ENCODE data around the gene STAT3.

The STAT3 gene

DNA sequence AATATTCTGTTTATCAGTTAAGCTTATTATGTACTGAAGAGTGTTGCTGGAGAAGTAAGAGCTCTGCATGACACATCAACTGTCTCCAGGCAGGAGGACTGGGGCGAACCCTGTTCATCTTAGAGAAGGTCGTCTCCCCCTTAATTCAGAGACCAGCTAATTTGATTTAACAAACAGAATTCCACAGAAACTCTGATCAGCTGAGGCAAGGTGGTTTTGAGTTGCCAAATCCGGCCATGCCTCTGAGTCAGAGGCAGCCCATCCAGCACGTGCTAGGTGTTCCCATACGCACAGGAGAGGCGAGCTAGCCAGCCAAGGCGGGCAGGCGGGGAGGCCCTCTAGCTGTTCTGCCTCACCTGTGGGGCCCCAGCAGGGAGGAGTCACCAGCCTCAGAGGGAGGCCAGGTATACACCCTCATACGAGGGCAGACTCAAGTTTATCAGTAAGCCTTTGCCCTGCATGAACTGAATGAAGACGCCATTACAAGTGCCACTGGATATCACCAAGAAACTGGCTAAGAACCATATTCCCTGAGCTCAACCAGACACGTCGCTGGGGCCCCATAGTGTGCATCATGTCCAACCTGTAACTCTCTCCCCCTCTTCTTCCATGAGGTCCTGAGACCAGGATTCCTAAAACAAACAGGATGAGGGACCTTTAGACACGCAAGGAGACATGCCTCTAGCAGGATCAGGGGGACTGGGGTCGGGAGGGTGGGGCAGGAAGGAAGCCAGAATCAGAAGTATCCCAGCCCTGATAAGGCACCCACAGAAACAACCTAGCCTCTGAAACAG, 74.3 kb downstream of the STAT3 start:
- ChIA-PET CTCF (interaction anchor here (0.7 to 1.2 kb wide), 3 partner anchors 11 to 213 kb away, joined by 3 to 7 read pairs (median 3); no protein-coding TSS in a partner anchor), POLR2A (ENCODE audit: low non-redundant PET) (interaction anchor here (0.7 to 1.1 kb wide), 3 partner anchors 109 to 225 kb away, joined by 3 to 6 read pairs (median 6); partner anchors contain the start of gene CAVIN1)
- no peak for DNase-seq (ENCODE audit: low spot score)
- TF ChIP-seq, protein P1, sequence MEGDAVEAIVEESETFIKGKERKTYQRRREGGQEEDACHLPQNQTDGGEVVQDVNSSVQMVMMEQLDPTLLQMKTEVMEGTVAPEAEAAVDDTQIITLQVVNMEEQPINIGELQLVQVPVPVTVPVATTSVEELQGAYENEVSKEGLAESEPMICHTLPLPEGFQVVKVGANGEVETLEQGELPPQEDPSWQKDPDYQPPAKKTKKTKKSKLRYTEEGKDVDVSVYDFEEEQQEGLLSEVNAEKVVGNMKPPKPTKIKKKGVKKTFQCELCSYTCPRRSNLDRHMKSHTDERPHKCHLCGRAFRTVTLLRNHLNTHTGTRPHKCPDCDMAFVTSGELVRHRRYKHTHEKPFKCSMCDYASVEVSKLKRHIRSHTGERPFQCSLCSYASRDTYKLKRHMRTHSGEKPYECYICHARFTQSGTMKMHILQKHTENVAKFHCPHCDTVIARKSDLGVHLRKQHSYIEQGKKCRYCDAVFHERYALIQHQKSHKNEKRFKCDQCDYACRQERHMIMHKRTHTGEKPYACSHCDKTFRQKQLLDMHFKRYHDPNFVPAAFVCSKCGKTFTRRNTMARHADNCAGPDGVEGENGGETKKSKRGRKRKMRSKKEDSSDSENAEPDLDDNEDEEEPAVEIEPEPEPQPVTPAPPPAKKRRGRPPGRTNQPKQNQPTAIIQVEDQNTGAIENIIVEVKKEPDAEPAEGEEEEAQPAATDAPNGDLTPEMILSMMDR (conservative IDR thresholded peaks at IDR 0.05; ENCODE audit: low read depth), result no peak
- H3K27ac ChIP-seq, result peak overlapping the region; percentile 37

DNA sequence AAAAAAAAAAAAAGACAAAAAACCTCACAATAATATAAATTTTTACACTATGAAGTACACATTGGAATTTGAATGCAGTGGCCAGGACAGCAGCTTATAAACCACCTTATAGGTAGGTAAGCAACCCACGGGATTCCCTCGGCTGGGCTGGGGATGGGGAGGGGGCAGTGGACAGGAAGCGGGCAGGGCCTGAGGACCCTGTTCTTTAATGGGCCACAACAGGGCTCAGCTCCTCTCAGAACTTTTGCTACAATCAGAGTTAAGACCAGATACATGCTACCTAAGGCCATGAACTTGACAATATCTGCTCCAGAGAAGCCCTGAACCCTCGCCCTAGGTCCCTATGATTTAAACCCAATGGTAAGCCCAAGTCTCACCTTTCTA, 74.9 kb downstream of the STAT3 start:
- H3K27ac ChIP-seq, result peak overlapping the region; percentile 37
- CTCF ChIA-PET, result interaction anchor here (0.7 to 1.3 kb wide), 4 partner anchors 10 to 214 kb away, joined by 3 to 7 read pairs (median 4); no protein-coding TSS in a partner anchor
- TF ChIP-seq, protein P1 (conservative IDR thresholded peaks at IDR 0.05; ENCODE audit: low read depth), result no peak
- POLR2A ChIA-PET (ENCODE audit: low non-redundant PET), result interaction anchor here (1.1 kb wide), 1 partner anchor 198 kb away, joined by 3 read pairs; no protein-coding TSS in a partner anchor
- no peak for DNase-seq (ENCODE audit: low spot score)

DNA sequence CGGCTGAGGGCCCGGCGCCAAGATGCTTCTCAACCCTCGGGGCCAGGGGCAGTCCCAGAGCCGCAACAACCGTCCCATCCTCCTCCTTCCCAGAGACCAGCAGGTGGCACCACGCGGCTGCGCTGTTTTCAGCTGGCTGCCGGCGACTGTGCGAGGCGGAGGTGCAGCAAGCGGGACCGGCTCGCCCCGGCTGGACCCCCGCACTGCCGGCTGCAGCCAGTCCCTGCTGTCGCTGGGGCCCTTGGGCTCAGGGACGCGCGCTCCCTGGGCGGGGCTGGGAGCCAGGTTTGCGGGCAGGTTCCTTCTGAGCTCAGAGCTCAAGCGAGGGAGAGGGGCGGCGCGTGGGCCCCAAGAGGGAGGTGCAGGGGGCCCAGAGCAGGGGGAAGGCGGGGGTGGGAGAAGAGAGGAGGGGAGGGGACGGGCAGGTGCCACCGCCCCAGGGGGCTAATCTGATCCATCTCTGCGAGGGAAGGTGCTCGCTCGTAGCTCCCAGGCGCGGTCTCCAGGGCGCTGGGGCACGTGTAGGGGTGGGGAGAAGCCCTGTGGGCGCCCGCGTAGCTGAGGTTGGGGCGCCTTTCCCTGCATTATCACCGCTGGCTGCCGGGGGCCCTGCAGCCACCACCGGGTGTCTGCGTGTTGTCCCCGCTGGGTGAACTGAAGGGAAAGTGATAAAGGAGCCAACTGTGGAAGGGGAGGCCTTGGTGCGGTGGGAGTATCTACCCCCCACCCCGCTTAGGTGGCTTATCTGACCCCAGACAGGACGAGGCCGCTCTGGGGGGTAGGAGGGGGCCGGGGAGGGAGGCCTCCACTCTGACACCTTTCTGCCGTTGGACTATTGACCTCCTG, 75.7 kb downstream of the STAT3 start:
- peak; percentile 58 for DNase-seq (ENCODE audit: low spot score)
- POLR2A ChIA-PET (ENCODE audit: low non-redundant PET), result interaction anchor here (0.6 kb wide), 1 partner anchor 33 kb away, joined by 3 read pairs; no protein-coding TSS in a partner anchor
- CTCF ChIA-PET, result interaction anchor here (0.6 to 2.1 kb wide), 15 partner anchors 9 to 236 kb away, joined by 3 to 10 read pairs (median 4); partner anchors contain the start of gene STAT5A

DNA sequence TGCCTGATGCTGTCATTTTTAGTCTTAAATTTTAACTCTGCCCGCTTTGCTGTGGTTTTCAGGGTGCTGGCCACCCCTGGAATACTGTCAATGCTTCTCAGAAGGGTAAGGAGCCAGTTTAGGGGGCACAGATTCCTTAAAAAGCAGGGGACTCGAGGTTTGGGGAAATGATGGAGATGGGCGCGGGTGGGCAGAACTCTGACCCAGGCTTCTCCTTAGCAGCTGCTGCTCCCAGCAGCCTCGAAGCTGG, 76.3 kb downstream of the STAT3 start:
- TF ChIP-seq, protein P1 (conservative IDR thresholded peaks at IDR 0.05; ENCODE audit: low read depth), result no peak
- ChIA-PET CTCF (interaction anchor here (0.6 to 2.1 kb wide), 9 partner anchors 10 to 1124 kb away, joined by 3 to 10 read pairs (median 6); partner anchors contain the start of gene STAT5A), POLR2A (ENCODE audit: low non-redundant PET) (interaction anchor here (0.6 kb wide), 1 partner anchor 33 kb away, joined by 3 read pairs; no protein-coding TSS in a partner anchor)
- peak overlapping the region; percentile 41 for H3K27ac ChIP-seq
- no peak for DNase-seq (ENCODE audit: low spot score)

More for the DNA sequence above, 75.7 kb downstream of the STAT3 start:
- TF ChIP-seq, protein P1 (conservative IDR thresholded peaks at IDR 0.05; ENCODE audit: low read depth), result peak; percentile 74
- H3K27ac ChIP-seq, result peak overlapping the region; percentile 41

DNA sequence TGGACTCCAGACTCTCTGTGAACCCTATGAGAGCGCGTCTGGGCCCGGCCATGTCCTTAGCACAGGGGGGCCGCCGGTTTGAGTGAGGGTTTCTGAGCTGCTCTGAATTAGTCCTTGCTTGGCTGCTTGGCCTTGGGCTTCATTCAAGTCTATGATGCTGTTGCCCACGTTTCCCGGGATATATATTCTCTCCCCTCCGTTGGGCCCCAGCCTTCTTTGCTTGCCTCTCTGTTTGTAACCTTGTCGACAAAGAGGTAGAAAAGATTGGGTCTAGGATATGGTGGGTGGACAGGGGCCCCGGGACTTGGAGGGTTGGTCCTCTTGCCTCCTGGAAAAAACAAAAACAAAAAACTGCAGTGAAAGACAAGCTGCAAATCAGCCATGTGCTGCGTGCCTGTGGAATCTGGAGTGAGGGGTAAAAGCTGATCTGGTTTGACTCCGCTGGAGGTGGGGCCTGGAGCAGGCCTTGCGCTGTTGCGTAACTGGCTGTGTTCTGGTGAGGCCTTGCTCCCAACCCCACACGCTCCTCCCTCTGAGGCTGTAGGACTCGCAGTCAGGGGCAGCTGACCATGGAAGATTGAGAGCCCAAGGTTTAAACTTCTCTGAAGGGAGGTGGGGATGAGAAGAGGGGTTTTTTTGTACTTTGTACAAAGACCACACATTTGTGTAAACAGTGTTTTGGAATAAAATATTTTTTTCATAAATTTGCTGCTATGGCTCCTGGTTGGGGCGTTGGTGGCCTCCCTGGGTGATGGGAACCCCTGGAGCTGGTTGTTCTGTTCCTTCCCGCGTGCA, 76.8 kb downstream of the STAT3 start:
- ChIA-PET POLR2A (ENCODE audit: low non-redundant PET) (no interaction called here), CTCF (interaction anchor here (0.6 to 2.1 kb wide), 10 partner anchors 9 to 1125 kb away, joined by 3 to 10 read pairs (median 4); no protein-coding TSS in a partner anchor)
- no peak for DNase-seq (ENCODE audit: low spot score)
- TF ChIP-seq, protein P1 (conservative IDR thresholded peaks at IDR 0.05; ENCODE audit: low read depth), result no peak
- H3K27ac ChIP-seq, result peak overlapping the region; percentile 41

All from RWPE1 (cell line).